H1 (cell line): Measurements from ENCODE around the gene KHSRP. TPM values are rescaled to one million over a fixed set of nuclear protein-coding genes. Genes with fewer than 3 reads are reported as not detected.

Source experiments
- CTBP2 ChIP-seq: IDR thresholded peaks from 2 replicates; pipeline ENCODE4 v1.7.0; 2011; ENCODE audit warnings: borderline replicate concordance, mild to moderate bottlenecking, moderate library complexity, mixed read lengths, low read length; ENCODE audit not compliant: insufficient read depth, insufficient read length
- EGR1 ChIP-seq: IDR thresholded peaks from 2 replicates; pipeline ENCODE4 v1.6.1; 2011; ENCODE audit warnings: low read depth, low read length, borderline replicate concordance
- polyA plus RNA-seq, 7 experiments: library from polyadenylated mRNA; depleted of rRNA in 3 of 7; stranded (reverse) in 5 of 7; unstranded in 2 of 7; fragments of >200 nt in 5 of 7; fragments of 200-250 nt in 2 of 7; gene quantifications; 1 replicate in 5 of 7; 2 replicates in 1 of 7; 4 replicates in 1 of 7; pipeline versions ENCODE4 v1.2.1 to v1.2.3, GENCODE V29; 2011 to 2013; ENCODE audit warnings: missing spikeins in 2 of 7, mixed read lengths in 2 of 7
- total RNA-seq: library from RNA; stranded (reverse); fragmentation: NEBNext Ultra II Directional; extraction: Animal tissue kit (Norgen Biotek cat#: 25700); gene quantifications from 2 replicates; pipeline ENCODE4 v1.2.1, GENCODE V29; 2021

The KHSRP gene
- total and polyA plus RNA-seq, 2 of the 8 experiments (the other 6 are each of a cell fraction or from before 2014, with no cell fraction given) = 143 to 573 TPM

DNA sequence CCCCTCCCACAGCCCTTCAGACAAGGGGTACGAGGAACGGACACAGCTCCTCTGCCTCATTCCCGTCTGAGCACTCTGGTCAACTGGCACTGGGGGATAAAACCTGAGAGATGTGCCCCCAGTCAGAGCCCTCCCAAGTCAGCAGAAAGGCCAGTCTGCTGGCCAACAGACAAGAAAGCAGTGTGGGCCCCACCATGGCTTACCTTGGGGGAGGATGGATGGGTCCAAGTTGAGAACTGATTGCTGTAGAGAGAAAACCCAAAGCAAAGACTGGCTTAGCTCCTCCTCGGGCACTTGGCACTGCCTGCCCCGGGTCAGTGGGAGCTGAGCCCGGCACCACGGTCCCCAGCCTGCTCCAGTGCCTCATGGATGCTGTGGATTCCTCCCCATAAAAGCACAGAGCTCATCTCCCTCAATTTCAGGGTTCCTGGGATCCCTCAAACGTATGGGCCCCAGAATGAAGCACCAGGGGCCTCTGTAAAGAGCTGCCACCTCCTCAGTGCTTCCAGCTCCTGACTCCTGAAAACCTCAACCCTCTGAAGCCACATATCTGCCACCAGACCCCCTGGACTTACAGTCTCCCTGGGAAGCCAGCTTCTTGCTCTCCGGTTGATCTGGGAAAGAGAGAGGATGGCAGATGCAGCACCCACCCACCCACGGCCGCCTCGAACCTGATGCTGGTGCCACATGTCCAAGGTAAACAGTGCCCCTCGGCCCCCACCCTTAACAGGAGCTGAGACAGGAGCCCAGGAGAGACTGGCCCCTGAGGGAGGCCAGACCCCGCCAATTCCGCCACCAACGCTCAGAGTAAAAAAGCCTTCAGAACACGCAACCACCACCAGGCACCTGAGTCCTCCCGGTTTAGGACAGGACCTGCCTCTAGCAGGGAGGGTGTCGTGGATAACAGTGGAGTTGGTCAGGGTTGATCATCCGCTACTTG, 3.3 kb downstream of the KHSRP start (continued):
- TF ChIP-seq CTBP2 (no peak), EGR1 (no peak)
